C4-2B (cell line): ENCODE measurements around the gene LRG1.

Source experiments
- CTCF ChIP-seq: fragments of 450-650 bp; conservative IDR thresholded peaks from 2 replicates; pipeline ENCODE4 v1.5.1; 2017; ENCODE audit warnings: mild to moderate bottlenecking
- ZFX ChIP-seq: fragments of 450-650 bp; IDR thresholded peaks from 2 replicates; pipeline ENCODE4 v1.6.1; 2017

- TF ChIP-seq CTCF (no peak), ZFX (no peak)
Observed at GRCh38 chr19:4521888-4522242, 18.0 kb downstream of the LRG1 start.
